Activated naive CD4-positive, alpha-beta T cell treated with anti-CD3 and anti-CD28 coated beads, Interleukin-2, amount 50 U/mL, for 16 hours (primary cell): Measurements from ENCODE around the gene PTCHD1.

ENCODE experiments used
- DNase-seq: peaks from one replicate; pipeline ENCODE4 v3.0.0-alpha.2; 2020

The PTCHD1 gene

GRCh38 chrX:23422912-23423311 lies 88.3 kb downstream of the PTCHD1 start:
- no peak for DNase-seq

- no peak for DNase-seq
Measured at GRCh38 chrX:23434356-23434884, 99.8 kb downstream of the PTCHD1 start.

DNA sequence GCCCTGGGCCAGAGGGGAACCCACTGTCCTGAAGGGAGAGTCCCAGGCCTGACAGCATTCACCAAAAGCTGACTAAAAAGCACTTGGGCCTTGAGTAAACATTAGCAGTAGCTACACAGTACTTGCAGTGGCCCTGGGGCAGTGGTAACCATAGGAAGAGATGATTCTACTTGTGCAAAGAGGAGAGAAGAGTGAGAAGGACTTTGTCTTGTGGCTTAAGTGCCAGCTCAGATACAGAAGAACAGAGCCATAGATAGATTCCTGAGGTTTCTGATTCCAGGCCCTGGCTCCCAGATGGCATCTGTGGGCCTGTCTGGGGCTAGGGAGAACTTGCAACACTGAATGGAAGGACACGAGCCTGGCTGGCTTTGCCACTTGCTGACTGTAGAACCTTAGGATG lies 100.5 kb downstream of the PTCHD1 start:
- DNase-seq, result no peak

DNA sequence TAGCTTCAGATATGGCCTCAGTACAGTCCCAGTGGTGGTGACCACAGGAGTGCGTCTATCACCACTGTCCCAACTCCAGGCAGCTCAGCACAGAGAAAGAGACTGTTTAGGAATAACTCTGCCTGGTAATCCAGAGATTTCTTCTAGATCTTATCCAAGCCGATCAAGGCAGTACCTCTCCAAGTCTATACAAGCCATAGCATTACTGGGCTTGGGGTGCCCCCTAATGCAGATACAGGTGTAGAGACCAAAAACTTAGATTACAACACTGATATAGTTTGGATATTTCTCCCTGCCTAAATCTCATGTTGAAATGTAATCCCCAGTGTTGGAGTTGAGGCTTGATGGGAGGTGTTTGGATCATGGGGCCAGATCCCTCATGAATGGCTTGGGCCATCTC lies 100.9 kb downstream of the PTCHD1 start:
- no peak for DNase-seq

DNA sequence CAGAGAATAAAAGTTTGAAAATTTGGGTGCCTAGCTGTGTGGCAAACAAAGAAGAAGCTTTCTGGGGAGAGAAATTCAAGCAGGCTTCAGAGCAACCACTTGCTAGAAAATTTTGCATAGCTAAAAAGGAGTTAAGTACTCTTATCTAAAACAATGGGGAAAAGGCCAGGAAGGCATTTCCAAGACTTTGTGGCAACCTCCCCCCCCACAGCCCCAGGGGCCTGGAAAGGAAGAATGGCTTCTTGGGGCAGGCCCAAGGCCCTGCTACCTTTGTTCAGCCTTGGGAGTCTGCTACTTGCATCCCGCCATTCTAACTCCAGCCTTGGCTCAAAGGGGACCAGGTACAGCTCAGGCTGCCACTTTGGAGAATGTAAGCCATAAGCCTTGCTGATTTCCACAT lies 102.2 kb downstream of the PTCHD1 start:
- DNase-seq, result no peak

DNA sequence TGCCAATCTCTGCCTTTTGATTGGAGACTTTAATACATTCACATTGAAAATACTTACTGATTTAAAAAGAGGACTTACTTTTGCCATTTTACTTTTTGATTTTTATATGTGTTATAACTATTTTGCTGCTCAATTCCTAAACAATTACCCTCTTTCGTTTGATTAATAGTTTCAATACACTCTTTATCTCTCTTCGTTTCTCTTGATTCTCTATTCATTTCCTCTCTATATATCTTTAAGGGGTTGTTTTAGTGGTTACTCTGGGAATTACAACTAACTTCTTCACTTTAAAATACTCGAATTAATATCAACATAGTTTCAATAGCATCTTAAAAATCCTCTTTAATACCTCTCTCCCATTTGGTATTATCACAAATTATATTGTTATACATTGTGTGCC lies 116.6 kb downstream of the PTCHD1 start:
- DNase-seq, result no peak
